Pancreas (tissue), 10 donors: Measurements from ENCODE around the gene SLC16A1. TPM values are rescaled to one million over a fixed set of nuclear protein-coding genes. Genes with fewer than 3 reads are reported as not detected.
A peak's percentile ranks its signal among the peaks of the same experiment; 100 is the strongest.

Source experiments
- ATAC-seq, 4 donors: fragments of 200-7000 bp; cut with Tn5 transposase; one replicate each; pipeline versions ENCODE4 v1.8.0 to v1.9.1; 2020; ENCODE audit warnings: mild to moderate bottlenecking in 4 of 4, moderate library complexity in 4 of 4
- DNase-seq, 6 donors: peaks; one replicate each; pipeline ENCODE4 v3.0.0-alpha.2; 2020
- FAIRE-seq: peaks from 2 replicates; lab custom pipeline; 2012; peaks lifted over from hg19 to GRCh38; lab: Jason Lieb, UNC
- H3K27ac ChIP-seq, 4 donors: fragments of 200-600 bp; sonication (generic); 1 replicate in 3 of 4; 2 replicates in 1 of 4; pipeline versions ENCODE4 v1.5.0 to v1.8.0; 2020
- H3K27me3 ChIP-seq, 4 donors: fragments of 200-600 bp; one replicate each; pipeline ENCODE4 v1.8.0; 2021
- H3K36me3 ChIP-seq, 3 donors: fragments of 200-600 bp; sonication (generic) in 1 of 3; one replicate each; pipeline versions ENCODE4 v1.5.0 to v1.8.0; 2020 to 2021
- H3K4me1 ChIP-seq, 3 donors: fragments of 200-600 bp; one replicate each; pipeline ENCODE4 v1.8.0; 2021
- H3K4me3 ChIP-seq, 4 donors: fragments of 200-600 bp; sonication (generic) in 2 of 4; one replicate each; pipeline versions ENCODE4 v1.5.0 to v1.8.0; 2020 to 2021
- H3K9me3 ChIP-seq, 4 donors: fragments of 200-600 bp; one replicate each; pipeline ENCODE4 v1.8.0; 2021
- WGBS, 2 donors: extraction: QIAGEN DNeasy Blood & Tissue Kit; methylation state at CpG; one replicate each; pipeline ENCODE4 v1.1.7; 2013; 5-methylcytosine and 5-hydroxymethylcytosine counted together
- intact Hi-C, 3 donors: fragments of 100-400 bp; cut with DNase I; formaldehyde crosslinking; loops; one replicate each; pipeline versions ENCODE4 v1.11.1 to v1.14.2; 2022
- polyA plus RNA-seq, 2 donors: library from polyadenylated mRNA; stranded (reverse); fragments of 200-250 nt; gene quantifications; one replicate each; pipeline ENCODE4 v1.2.3, GENCODE V29; 2013
- total RNA-seq, 6 donors: library from RNA; stranded (reverse); fragmentation: NEBNext Ultra II Directional in 4 of 6; extraction: Animal tissue kit (Norgen Biotek cat#: 25700) in 4 of 6; gene quantifications; one replicate each; pipeline versions ENCODE4 v1.2.1 to v1.2.4, GENCODE V29; 2021 to 2023
- TF ChIP-seq, protein P1 (sequence below), 4 donors: fragments of 200-600 bp; sonication (generic) in 3 of 4; IDR thresholded peaks; one replicate each; pipeline versions ENCODE4 v1.5.0 to v1.8.0; 2021; ENCODE audit warnings: antibody characterized with exemption in 4 of 4
- donor health status: healthy with polysubstance abuse.
- donor health status: DM: no; HTN: no; CAD: no; lungs with moderate emphysema.
- donor health status: DM: no; HTN: no; CAD: no.
- donor health status: control.
- donor health status: control.
- donor health status: Bipolar disorder and iron deficiency.
- donor health status: DM: yes; HTN: yes; CAD: no.
- donor health status: DM: no; HTN: no; CAD: no.
- donor health status: DM: no; HTN: no; CAD: no.
- donor health status: DM: yes; HTN: yes; CAD: no.

The SLC16A1 gene
- total and polyA plus RNA-seq, 8 donors = 0.42 to 5.2 (median 2.1) TPM

DNA sequence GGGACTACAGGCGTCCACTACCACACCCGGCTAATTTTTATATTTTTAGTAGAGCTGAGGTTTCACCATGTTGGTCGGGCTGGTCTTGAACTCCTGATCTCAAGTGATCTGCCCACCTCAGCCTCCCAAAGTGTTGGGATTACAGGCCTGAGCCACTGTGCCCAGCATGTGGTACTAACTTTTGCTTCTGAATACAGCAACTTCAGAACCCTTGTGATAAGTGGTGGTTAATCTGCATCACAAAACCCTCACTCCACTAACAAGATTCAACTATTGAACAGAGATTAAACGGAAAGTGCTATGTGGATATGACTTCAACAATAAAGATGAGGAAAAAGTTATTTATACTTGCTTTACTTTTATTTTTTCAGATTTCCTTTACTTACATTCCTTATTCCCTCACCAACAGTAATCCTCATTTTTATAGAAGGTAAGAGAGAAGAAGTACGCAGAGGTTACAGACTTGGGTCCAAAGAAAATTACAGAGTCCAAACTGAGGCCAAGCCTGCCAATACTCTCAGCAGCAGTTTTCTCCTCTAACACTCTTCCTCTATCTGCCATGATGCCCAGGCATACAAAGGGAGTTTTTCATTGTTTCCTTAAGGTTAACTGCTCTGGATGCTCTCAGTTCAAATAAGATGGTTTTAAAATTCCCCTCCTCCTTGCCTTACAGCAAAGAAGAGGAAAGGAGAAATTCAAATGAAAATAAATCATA, 44.3 kb downstream of the SLC16A1 start:
- no peak for ATAC-seq
- no peaks in the 10 kb centered on the region for H3K27me3 ChIP-seq
- TF ChIP-seq, protein P1, sequence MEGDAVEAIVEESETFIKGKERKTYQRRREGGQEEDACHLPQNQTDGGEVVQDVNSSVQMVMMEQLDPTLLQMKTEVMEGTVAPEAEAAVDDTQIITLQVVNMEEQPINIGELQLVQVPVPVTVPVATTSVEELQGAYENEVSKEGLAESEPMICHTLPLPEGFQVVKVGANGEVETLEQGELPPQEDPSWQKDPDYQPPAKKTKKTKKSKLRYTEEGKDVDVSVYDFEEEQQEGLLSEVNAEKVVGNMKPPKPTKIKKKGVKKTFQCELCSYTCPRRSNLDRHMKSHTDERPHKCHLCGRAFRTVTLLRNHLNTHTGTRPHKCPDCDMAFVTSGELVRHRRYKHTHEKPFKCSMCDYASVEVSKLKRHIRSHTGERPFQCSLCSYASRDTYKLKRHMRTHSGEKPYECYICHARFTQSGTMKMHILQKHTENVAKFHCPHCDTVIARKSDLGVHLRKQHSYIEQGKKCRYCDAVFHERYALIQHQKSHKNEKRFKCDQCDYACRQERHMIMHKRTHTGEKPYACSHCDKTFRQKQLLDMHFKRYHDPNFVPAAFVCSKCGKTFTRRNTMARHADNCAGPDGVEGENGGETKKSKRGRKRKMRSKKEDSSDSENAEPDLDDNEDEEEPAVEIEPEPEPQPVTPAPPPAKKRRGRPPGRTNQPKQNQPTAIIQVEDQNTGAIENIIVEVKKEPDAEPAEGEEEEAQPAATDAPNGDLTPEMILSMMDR (IDR thresholded peaks at IDR 0.05) = no peak
- no peak overlapping the region for H3K27ac ChIP-seq
- no peak overlapping the region for H3K4me3 ChIP-seq
- DNase-seq = no peak
- H3K36me3 ChIP-seq = no peaks in the 10 kb centered on the region
- H3K4me1 ChIP-seq = no peaks in the 10 kb centered on the region
- no peak for FAIRE-seq
- intact Hi-C loops = no loop called here
- WGBS, 2 donors = 90 to 96% methylated on average over 5 of the region's 5 CpGs
- no peaks in the 10 kb centered on the region for H3K9me3 ChIP-seq

DNA sequence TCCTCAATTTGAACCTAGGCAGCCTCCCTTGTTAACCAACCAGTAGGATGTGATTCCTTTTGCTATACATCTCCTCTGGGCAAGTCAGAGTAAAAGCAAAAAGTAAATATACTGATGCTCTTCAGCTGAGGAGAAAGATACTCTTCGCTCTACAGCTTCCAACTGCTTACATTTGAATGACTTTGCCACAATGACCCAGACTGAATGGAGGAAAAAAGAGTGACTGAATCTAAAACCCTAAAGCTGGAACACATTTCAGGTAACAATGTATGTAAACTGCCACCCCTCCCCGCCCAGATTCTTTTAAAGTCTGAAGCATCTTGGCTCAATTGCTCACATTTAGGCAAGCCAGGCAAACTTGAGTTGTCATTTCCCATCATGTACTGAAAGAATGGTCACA, 46.1 kb downstream of the SLC16A1 start:
- ATAC-seq = no peak
- FAIRE-seq = no peak
- H3K36me3 ChIP-seq = no peaks in the 10 kb centered on the region
- H3K9me3 ChIP-seq = no peaks in the 10 kb centered on the region
- H3K4me3 ChIP-seq = no peak overlapping the region
- 95% methylated on average over 2 of the region's 2 CpGs for WGBS, 2 donors
- TF ChIP-seq, protein P1 (IDR thresholded peaks at IDR 0.05) = no peak
- peaks cover 0 to 12% (median 9%) of the 10 kb centered on the region in 3 donors for H3K4me1 ChIP-seq
- no peak for DNase-seq
- no peak overlapping the region for H3K27ac ChIP-seq
- intact Hi-C loops = no loop called here
- H3K27me3 ChIP-seq = no peaks in the 10 kb centered on the region

DNA sequence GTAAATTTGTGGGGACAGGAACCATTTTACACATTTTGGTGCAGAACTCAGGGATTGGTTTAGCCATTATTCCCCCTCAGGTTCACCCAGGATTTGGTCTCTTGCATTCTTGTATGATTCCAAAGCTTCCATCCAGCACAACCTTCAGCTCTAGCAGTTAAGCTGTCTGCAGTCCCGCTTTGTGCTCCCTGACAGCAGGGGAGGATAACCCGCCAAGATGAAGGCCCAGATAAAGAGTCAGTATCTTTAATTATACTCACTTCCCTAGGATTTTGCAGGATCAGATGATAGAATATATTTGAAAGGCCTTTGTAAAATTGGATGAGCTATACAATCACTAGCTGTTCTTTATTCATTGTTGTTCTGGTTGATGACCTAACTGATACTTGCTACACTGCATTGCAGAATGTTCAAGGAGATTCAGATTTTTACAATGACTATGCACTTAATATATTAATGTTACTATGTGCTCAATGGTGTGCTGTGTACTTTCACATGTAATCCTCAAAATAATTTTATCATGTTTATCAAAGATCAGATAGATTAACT, 49.8 kb downstream of the SLC16A1 start:
- no peaks in the 10 kb centered on the region for H3K36me3 ChIP-seq
- no peaks in the 10 kb centered on the region for H3K27me3 ChIP-seq
- no peak for FAIRE-seq
- TF ChIP-seq, protein P1 (IDR thresholded peaks at IDR 0.05) = no peak
- peaks cover 0 to 12% (median 9%) of the 10 kb centered on the region in 3 donors for H3K4me1 ChIP-seq
- DNase-seq = no peak
- peak in 1 of 4 donors; percentile 13 for ATAC-seq
- no peak overlapping the region for H3K4me3 ChIP-seq
- 92 to 93% methylated on average over 2 of the region's 2 CpGs for WGBS, 2 donors
- H3K9me3 ChIP-seq = no peaks in the 10 kb centered on the region
- no peak overlapping the region for H3K27ac ChIP-seq
- intact Hi-C loops = no loop called here

DNA sequence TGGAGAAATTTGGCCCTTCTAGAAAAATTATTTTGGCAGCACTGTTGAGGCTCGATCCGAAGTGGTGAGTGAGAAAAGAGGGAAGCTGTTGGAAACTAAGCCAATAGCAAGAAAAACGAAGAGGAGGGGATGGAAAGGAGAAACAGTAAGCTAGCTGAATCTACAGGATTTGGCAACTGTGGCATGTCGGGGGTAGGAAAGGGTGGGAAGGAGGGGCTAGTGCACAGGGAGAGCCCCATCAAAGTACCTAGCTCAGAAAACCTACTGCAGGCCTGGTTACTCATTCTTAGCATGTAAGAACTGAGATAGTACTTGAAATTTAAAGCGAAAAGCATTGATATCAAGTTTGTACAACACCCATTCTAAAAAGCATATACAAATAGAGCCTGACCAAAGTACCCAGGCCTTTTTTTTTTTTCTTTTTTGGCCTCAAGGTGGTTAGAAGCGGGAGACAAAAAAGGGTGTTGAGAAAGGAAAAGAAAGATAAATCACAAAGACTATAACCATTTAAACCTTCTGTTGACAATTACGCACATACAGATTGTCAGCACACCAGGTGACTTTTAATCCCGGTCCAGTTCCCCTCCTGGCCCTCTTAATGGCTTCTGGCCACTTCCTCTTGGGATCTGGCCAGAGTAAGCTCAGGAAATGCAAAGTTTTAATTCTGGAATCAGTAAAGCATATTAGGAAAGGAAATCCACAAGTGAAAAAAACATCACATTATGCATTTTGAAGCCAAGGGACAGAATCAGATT, 50.4 kb downstream of the SLC16A1 start:
- TF ChIP-seq, protein P1 (IDR thresholded peaks at IDR 0.05) = no peak
- intact Hi-C loops = no loop called here
- WGBS, 2 donors = 53 to 62% methylated on average over 8 of the region's 8 CpGs
- Histone ChIP-seq H3K4me3 (no peak overlapping the region), H3K27me3 (no peaks in the 10 kb centered on the region), H3K27ac (peak overlapping the region in 1 of 4 donors; percentile 37), H3K9me3 (no peaks in the 10 kb centered on the region), H3K36me3 (no peaks in the 10 kb centered on the region), H3K4me1 (peaks cover 0 to 12% (median 9%) of the 10 kb centered on the region in 3 donors)
- ATAC-seq = peak; percentile 82 to 90 (median 86)
- no peak for FAIRE-seq
- peak in 4 of 6 donors; percentile 19 to 32 (median 26) for DNase-seq
